PC-3 (cell line): ENCODE results near the gene POTEI. TPM values are rescaled to one million over a fixed set of nuclear protein-coding genes. Genes with fewer than 3 reads are reported as not detected.
"Not testable (repeated sequence)": the region's sequence is repeated elsewhere in the genome, so short reads cannot be mapped to it uniquely, and the experiment has no call there.

ENCODE experiments used
- ATAC-seq: fragments of 200-7000 bp; cut with Tn5 transposase; 2 replicates; pipeline ENCODE4 v1.9.1; 2020; ENCODE audit warnings: mild to moderate bottlenecking, moderate library complexity
- BruUV-seq: library from RNA; stranded (reverse); fragments of 400-500 nt; replicated peaks from 2 replicates; lab custom pipeline; 2021; lab: Mats Ljungman, UMichigan
- CTCF ChIA-PET: fragments of 300-600 bp; sonication (Branson Sonifier 250); formaldehyde crosslinking; loops from one replicate; lab custom pipeline; 2022; ENCODE audit warnings: antibody characterized with exemption; lab: Charles Lee
- POLR2A ChIA-PET: fragments of 300-600 bp; sonication (Branson Sonifier 250); formaldehyde crosslinking; loops from one replicate; lab custom pipeline; 2022; ENCODE audit warnings: antibody characterized with exemption; ENCODE audit not compliant: unreplicated experiment; lab: Charles Lee
- DNase-seq: peaks from one replicate; pipeline ENCODE4 v3.0.0-alpha.2; 2015
- H2AFZ ChIP-seq: fragments of 300-600 bp; sonication (generic); 2 replicates; pipeline ENCODE4 v1.6.0; 2016; ENCODE audit warnings: antibody characterized with exemption, low read length
- H3F3A ChIP-seq: fragments of 300-600 bp; sonication (generic); one replicate; pipeline ENCODE4 v1.6.0; 2017; ENCODE audit warnings: antibody characterized with exemption, low read length, control low read depth, mild to moderate bottlenecking; ENCODE audit not compliant: unreplicated experiment
- H3K27ac ChIP-seq: fragments of 300-600 bp; sonication (generic); 2 replicates; pipeline ENCODE4 v1.5.1; 2016; ENCODE audit warnings: mild to moderate bottlenecking, low read length
- H3K27me3 ChIP-seq: fragments of 300-600 bp; sonication (generic); 2 replicates; pipeline ENCODE4 v1.6.1; 2016; ENCODE audit warnings: low read length, mixed read lengths
- H3K36me3 ChIP-seq: fragments of 300-600 bp; sonication (generic); 2 replicates; pipeline ENCODE4 v1.6.1; 2016; ENCODE audit warnings: low read depth, mixed run types, low read length, mixed read lengths
- H3K4me1 ChIP-seq: fragments of 300-600 bp; sonication (generic); 2 replicates; pipeline ENCODE4 v1.5.1; 2016; ENCODE audit warnings: low read length; ENCODE audit not compliant: insufficient read depth
- H3K4me2 ChIP-seq: fragments of 300-600 bp; sonication (generic); 2 replicates; pipeline ENCODE4 v1.6.0; 2016; ENCODE audit warnings: low read length
- H3K4me3 ChIP-seq: fragments of 300-600 bp; sonication (generic); 2 replicates; pipeline ENCODE4 v1.5.1; 2016; ENCODE audit warnings: mild to moderate bottlenecking, low read length, mixed read lengths
- H3K79me2 ChIP-seq: fragments of 300-600 bp; sonication (generic); 2 replicates; pipeline ENCODE4 v1.6.1; 2017; ENCODE audit warnings: low read length, mixed read lengths
- H3K9ac ChIP-seq: fragments of 300-600 bp; sonication (generic); 2 replicates; pipeline ENCODE4 v1.6.0; 2016; ENCODE audit warnings: mild to moderate bottlenecking, low read length
- H3K9me2 ChIP-seq: fragments of 300-600 bp; sonication (generic); replicated peaks from 2 replicates; pipeline ENCODE4 v1.6.1; 2016; ENCODE audit warnings: mixed run types, low read length, mixed read lengths
- H3K9me3 ChIP-seq: fragments of 300-600 bp; sonication (generic); 2 replicates; pipeline ENCODE4 v1.6.1; 2016; ENCODE audit warnings: low read length, mixed read lengths
- H4K20me1 ChIP-seq: fragments of 300-600 bp; sonication (generic); 2 replicates; pipeline ENCODE4 v1.6.1; 2016; ENCODE audit warnings: low read length, mixed read lengths
- intact Hi-C: fragments of 100-400 bp; cut with micrococcal nuclease; formaldehyde crosslinking; loops from 2 replicates; pipeline ENCODE4 v1.9.0; 2023
- total RNA-seq: library from RNA; depleted of rRNA; stranded (reverse); fragments of >200 nt; gene quantifications from 2 replicates; pipeline ENCODE4 v1.2.3, GENCODE V29; 2014

Gene POTEI
- total RNA-seq, 1 experiment from 2014 or later = not detected

- H3K9me3 ChIP-seq, POLR2A ChIA-PET, H2AFZ ChIP-seq, H3K27me3 ChIP-seq, BruUV-seq, ATAC-seq, H3K4me3 ChIP-seq, H3F3A ChIP-seq, DNase-seq, H3K4me1 ChIP-seq, H3K36me3 ChIP-seq, H3K9ac ChIP-seq, CTCF ChIA-PET, H3K27ac ChIP-seq, intact Hi-C loops, H3K79me2 ChIP-seq, H3K9me2 ChIP-seq, H3K4me2 ChIP-seq, H4K20me1 ChIP-seq: not testable (repeated sequence)
Observed at GRCh38 chr2:130451823-130452222, 57.3 kb downstream of the POTEI start.

GRCh38 chr2:130451278-130451677, 57.9 kb downstream of the POTEI start:
- H3K79me2 ChIP-seq, H4K20me1 ChIP-seq, H3K27ac ChIP-seq, H3K4me3 ChIP-seq, H3K9me3 ChIP-seq, CTCF ChIA-PET, POLR2A ChIA-PET, ATAC-seq, H3K9me2 ChIP-seq, BruUV-seq, intact Hi-C loops, H3F3A ChIP-seq, H3K36me3 ChIP-seq, H3K9ac ChIP-seq, H2AFZ ChIP-seq, H3K4me1 ChIP-seq, H3K27me3 ChIP-seq, H3K4me2 ChIP-seq, DNase-seq: not testable (repeated sequence)

- H2AFZ ChIP-seq, POLR2A ChIA-PET, ATAC-seq, H3K9me2 ChIP-seq, H3F3A ChIP-seq, H3K9ac ChIP-seq, H3K4me2 ChIP-seq, CTCF ChIA-PET, BruUV-seq, H3K79me2 ChIP-seq, H3K36me3 ChIP-seq, H4K20me1 ChIP-seq, H3K4me1 ChIP-seq, H3K27ac ChIP-seq, H3K27me3 ChIP-seq, intact Hi-C loops, H3K9me3 ChIP-seq, DNase-seq, H3K4me3 ChIP-seq: not testable (repeated sequence)
Observed at GRCh38 chr2:130450366-130450765, 58.8 kb downstream of the POTEI start.

DNA sequence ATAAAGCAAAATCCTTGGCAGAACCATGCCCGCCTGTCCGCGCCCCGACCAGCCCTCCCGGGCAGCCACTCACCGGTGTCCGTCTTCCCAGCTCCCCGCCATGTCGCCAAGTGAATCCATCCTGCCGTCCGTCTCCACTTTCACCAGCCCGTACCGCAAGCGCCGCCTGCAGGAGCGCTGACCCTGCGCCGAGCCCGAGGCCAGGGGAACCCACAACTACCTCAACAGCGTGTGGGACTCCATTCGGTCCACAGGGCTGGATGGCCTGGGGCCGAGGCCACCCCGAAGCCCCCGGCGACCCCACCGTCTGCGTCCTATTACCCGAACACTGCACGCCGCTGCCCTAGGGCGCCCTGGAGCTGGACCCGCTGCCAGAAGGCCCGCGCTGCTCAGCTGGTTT, 81.5 kb downstream of the POTEI start:
- H3K4me2 ChIP-seq, BruUV-seq, ATAC-seq: not testable (repeated sequence)

GRCh38 chr2:130418845-130419244, 90.3 kb downstream of the POTEI start:
- H3K9me3 ChIP-seq, H3F3A ChIP-seq, H3K36me3 ChIP-seq, H3K4me1 ChIP-seq, H3K4me3 ChIP-seq, BruUV-seq, H3K27ac ChIP-seq, CTCF ChIA-PET, H3K9me2 ChIP-seq, H3K9ac ChIP-seq, H3K4me2 ChIP-seq, ATAC-seq, intact Hi-C loops, H3K27me3 ChIP-seq, H3K79me2 ChIP-seq, H4K20me1 ChIP-seq, H2AFZ ChIP-seq, DNase-seq, POLR2A ChIA-PET: not testable (repeated sequence)

More for the DNA sequence above, 81.5 kb downstream of the POTEI start:
- CTCF ChIA-PET, H2AFZ ChIP-seq, POLR2A ChIA-PET, DNase-seq, H3K36me3 ChIP-seq, H3K4me1 ChIP-seq, H3F3A ChIP-seq, H3K9me2 ChIP-seq, H3K4me3 ChIP-seq, H3K79me2 ChIP-seq, intact Hi-C loops, H3K9ac ChIP-seq, H3K27ac ChIP-seq, H3K9me3 ChIP-seq, H4K20me1 ChIP-seq, H3K27me3 ChIP-seq: not testable (repeated sequence)

GRCh38 chr2:130416693-130417092, 92.4 kb downstream of the POTEI start:
- POLR2A ChIA-PET, H3F3A ChIP-seq, H3K4me2 ChIP-seq, BruUV-seq, CTCF ChIA-PET, H3K36me3 ChIP-seq, H3K27me3 ChIP-seq, H3K4me3 ChIP-seq, H4K20me1 ChIP-seq, H3K9me2 ChIP-seq, H3K9me3 ChIP-seq, DNase-seq, H3K9ac ChIP-seq, H3K27ac ChIP-seq, H3K4me1 ChIP-seq, H3K79me2 ChIP-seq, intact Hi-C loops, ATAC-seq, H2AFZ ChIP-seq: not testable (repeated sequence)
